ENCODE results near the gene PHYKPL. TPM values are rescaled to one million over a fixed set of nuclear protein-coding genes. Genes with fewer than 3 reads are reported as not detected.
A peak's percentile ranks its signal among the peaks of the same experiment; 100 is the strongest.

The PHYKPL gene
- total RNA-seq, 1 experiment from 2014 or later = 59.0 TPM

DNA sequence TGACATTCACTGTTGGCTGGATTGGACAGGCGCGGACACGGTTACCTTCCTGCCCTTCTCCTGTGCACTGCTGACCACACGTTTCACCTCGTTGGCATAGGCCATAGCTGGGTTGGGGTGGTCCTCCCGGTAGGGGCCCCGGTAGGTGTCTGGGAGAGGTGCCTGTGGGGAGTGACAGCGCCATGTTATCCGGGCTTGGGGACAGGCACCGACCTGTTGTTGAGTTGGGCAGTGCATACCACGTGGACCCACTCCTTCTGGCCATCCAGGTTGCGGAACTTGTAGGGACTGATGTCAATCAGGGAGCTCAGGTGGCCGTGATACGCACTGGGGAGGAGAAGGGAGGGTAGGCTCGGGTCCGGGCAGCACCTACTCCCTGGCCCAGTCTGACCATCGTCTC lies 8.2 kb downstream of the PHYKPL start:
- no peak for DNase-seq (ENCODE audit: low spot score)

DNA sequence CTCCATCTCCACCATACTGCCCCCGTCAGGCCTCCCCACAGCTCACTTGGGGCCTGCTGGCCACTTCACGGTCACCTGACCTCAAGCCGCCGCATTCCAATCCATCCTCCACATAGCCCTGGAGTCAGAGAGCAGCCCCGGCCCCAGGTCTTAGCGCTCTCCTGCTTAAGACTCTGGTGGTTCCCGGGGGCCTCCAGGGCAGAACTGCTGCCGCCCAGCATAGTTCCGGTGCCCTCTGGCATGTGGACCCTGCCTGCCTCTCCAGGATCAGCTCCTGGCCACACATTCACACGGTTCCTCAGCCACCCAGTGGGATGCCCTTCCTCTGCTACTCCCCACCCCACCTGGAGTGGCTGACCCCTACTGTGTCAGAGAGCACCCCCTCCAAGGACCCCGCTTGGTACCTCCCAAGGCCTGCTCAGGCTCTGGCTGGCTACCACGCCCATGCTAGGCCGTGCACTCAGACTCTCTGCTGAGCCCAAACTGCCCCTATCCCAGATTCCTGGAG lies 8.7 kb downstream of the PHYKPL start:
- DNase-seq (ENCODE audit: low spot score) = no peak

DNA sequence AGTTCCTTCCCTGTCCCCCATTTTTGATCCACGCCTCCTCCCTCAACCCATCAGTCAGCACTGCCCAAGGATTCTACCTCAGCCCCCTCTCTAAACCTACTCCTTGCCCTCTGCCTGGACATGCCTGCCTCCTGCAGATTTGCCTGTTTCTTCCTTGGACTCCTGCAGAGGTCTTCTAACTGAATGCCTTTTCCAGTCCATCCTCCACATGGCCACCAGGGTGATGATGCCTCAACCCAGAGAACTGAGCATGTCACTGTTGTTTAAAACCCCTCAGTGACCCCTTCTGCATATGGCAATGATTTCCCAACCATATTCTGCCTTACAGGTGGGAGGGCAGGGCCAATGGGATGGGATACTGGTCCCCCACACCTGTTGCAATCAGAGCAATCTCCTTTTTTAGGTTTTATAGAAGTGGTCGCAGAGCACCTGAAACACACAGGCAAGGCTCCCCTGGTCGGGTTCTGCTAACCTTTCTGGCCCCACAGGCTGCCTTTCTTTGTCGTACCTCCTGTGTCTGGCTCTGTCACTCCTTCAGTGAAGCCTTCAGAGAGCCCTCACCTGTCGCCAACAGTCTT lies 9.3 kb downstream of the PHYKPL start:
- no peak for DNase-seq (ENCODE audit: low spot score)

DNA sequence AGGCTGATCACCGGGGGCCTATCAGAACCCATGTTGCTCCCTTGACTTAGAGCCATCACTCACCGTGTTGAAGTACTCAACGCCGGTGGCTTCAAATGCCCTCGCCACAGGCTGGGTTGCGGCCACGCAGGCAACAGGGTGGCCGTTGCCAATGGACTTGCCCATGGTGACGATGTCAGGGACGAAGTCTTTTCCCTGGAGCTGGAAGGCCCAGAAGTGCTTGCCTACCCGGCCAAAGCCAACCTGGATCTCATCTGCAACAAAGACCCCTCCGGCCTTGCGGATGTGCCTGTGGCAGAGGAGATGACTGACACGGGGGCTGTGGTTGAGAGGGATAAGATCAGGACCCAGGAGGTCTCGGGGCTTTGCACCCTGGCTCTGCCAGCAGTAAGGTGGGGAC lies 10.3 kb downstream of the PHYKPL start:
- DNase-seq (ENCODE audit: low spot score) = no peak

DNA sequence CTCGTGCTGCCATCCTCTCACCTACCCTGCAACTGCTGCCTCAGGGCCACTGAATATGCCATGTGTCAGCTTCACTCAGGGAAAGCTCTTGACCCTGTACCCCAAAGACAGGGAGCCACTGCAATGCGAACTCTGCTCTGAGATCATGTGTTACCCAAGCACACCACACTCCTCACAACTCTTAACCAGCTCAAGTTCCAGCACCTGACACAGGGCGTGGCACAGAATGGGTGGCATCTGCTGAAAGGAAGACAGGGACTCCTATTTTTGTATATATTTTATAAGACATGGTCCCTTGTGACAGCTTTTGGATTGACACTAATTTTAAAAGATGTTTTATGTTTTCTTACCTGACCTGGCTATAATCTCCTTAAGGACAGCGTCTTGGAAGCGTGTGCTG lies 10.7 kb downstream of the PHYKPL start:
- no peak for DNase-seq (ENCODE audit: low spot score)

DNA sequence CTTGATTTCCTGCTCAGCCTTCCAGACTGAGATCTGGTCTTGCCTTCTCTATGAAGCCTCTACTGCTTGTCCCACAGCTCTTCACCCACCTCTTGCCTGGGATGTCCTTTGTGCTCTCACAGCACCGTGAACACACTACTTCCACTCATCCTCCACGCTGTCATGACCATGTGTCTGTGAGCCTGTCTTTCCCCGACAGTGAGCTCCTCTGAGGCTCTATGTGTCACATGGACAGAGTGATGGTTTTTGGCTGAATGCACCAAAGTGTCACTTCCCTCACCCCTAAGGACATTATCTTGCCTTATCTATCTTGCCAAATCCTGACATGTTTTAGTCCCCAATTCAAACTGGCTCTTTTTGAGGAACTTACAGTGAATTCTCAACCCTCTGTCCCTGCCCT lies 11.3 kb downstream of the PHYKPL start:
- DNase-seq (ENCODE audit: low spot score) = no peak

DNA sequence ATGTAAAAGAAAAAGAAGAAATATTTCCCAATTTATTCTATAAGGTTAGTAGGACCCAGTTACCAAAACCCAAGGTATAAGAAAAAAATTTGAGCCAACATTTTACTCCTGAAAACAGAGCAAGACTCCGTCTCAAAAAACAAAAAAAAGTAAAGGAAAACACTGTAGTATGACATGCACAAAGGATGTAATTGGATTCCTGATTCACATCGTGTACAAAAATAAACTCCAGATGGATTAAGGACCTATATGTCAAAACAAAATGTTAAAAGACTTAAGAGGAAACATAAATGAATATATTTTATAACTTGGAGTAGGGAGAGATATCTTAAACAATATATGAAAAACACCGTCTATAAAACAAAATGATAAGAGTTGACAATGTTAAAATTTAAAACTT lies 13.8 kb downstream of the PHYKPL start:
- no peak for DNase-seq (ENCODE audit: low spot score)

DNA sequence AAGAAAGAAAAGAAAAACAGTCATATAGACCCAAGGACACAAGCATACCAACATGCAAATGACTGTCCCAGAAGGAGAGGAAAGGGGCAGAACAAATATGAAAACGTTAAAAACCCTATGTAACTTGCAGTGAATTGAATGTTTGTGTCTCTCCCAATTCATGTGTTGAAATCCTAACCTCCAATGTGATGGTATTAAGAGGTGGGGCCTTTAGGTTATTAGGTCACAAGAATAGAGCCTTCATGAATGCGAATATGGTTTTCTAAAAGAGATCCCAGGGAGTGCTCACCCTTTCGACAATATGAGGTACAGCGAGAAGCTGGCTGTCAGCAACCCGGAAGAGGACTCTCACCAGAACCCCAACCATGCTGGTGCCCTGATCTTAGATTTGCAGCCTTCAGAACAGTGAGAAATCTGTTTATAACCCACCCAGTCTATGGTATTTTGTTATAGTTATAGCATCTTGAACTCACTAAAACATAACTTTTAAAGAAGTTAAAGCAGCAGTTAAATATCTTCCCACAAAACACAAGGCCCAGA lies 14.3 kb downstream of the PHYKPL start:
- no peak for DNase-seq (ENCODE audit: low spot score)

DNA sequence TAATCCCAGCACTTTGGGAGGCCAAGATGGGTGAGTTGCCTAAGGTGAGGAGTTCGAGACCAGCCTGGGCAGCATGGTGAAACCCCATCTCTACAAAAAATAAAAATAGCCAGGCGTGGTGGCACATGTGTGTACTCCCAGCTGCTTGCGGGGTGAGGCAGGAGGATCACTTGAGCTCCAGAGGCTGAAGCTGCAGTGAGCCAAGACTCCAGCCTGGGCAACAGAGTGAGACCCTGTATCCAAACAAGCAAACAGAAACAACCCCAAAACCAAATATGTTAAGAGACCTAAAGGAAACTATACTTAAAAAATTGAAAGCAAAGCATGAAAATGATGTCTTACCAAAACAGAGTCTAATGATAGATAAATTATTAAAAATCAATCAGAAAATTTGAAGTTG lies 15.8 kb downstream of the PHYKPL start:
- no peak for DNase-seq (ENCODE audit: low spot score)

DNA sequence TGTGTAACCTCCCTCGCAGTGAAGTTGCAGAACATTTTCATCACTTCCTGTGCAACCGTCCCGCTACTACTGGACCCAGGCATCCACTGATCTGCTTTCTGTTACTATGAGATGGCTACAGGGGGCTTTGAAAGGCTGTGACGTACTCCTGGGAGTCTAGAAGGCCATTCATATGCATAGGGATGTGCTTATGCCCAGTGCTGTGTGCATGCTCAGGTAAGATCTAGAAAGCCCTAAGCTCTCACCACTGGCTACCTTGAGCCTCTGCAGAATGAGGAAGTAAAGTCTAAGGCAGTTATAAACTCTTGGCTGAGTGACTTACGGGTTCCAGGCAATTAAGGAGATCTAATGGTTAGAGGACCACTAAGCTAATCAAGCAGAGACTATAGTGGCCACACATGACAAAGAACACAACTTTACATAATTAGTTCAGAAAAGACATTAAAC lies 16.5 kb downstream of the PHYKPL start:
- DNase-seq (ENCODE audit: low spot score) = no peak

DNA sequence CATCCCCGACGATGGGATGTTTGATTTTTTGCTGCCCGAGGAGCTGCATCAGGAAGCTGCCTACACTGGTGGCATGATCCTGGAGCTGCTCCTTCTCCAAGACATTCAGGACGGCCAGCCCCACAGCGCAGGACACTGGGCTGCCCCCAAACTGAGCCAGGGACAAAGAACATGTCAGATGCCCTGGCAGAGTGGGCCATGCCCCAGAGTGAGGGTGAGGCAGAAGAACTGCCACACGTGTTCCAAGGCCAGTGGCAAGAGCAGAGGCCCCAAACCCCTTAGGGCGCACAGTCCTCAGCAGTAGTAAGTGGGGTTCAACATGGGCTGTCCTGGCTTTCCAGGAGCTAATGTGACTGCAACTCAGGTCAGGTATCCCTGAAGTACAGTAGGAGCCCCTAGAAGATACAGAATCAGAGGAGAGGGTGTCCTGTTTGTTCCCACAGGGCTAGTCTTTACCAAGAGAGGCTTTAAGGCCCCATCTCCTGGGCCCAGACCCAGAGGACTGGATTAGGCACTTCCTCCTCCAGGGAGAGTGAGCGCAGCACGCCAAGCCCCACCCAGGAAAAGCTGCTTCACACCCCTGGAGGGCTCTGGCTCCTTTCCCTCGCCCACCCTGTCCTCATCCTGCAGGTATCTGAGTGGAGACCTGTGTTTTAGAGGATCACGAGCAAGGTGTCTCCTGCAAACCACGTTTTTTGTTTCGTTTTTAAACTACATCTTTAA lies 17.2 kb downstream of the PHYKPL start:
- DNase-seq (ENCODE audit: low spot score) = no peak

DNA sequence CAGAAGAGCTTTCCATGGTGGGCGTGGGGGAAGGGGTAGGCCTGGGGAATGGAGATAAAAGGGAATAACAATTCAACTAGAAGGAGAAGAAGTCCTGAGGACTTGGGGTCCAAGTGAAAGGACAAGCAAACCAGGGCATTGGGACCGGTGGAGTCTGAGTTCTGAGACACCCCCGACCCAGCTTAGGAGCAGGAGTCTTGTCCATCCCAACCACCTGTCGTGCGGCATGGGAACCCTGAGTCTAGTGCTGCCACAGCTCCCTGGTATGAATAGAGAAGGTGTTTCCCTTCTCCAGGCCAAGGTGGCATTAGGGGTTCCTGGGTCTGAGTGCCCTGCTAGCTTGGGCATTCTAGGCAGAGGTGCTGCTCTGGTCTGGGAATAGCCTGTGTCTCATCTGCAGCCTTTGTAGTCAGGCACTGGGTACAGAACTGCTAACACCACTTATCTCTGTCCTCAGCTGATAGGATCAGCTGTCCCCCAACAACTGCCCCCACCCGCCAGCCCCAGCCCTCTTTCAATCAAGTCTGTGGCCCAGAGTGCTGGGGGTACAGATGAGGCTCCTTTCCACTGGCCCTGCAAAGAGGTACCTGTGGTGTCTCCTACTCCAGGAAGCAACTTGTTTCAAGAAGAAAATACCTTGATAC lies 18.3 kb downstream of the PHYKPL start:
- no peak for DNase-seq (ENCODE audit: low spot score)

DNA sequence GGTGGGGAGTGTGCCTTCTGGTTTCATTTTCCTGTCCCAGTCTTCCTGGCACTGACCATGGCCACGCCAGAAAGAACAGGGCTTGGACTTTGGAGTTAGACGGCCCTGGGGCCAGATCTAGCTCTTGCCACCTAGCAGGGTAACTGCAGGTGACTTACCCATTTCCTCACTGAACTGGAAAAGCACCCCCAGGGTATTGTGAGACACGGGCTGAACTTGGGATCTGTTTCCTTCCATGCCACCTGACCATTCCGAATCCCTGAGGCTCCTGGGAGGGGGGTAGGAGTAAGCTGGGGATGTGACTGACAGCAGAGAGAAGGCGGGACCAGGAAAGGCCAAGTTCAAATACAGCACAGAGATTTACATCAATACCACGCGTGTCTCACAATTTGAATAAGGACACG lies 18.9 kb downstream of the PHYKPL start:
- DNase-seq (ENCODE audit: low spot score) = peak; percentile 35

DNA sequence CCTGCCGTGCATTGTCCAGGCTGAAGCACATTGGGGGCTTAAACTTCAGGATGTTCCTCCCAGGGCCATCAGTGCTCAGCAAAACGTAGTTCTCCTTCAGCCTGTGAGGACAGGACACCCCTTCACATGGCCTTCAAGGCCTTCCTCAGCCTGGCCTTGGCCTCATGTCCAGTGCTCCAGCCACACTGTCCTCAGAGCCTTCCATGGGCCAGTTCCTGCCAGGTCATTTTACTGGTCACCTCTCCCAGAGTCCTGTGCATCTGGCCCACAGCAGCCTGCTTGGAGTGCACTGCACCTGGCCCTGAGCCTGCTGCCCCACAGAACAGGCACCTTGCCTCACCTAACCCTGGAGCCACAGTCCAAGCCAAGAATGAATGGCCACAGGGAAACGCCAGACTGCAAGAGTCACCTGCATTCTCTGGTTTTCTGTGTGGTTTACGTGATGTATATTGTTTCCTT lies 19.6 kb downstream of the PHYKPL start:
- DNase-seq (ENCODE audit: low spot score) = no peak

DNA sequence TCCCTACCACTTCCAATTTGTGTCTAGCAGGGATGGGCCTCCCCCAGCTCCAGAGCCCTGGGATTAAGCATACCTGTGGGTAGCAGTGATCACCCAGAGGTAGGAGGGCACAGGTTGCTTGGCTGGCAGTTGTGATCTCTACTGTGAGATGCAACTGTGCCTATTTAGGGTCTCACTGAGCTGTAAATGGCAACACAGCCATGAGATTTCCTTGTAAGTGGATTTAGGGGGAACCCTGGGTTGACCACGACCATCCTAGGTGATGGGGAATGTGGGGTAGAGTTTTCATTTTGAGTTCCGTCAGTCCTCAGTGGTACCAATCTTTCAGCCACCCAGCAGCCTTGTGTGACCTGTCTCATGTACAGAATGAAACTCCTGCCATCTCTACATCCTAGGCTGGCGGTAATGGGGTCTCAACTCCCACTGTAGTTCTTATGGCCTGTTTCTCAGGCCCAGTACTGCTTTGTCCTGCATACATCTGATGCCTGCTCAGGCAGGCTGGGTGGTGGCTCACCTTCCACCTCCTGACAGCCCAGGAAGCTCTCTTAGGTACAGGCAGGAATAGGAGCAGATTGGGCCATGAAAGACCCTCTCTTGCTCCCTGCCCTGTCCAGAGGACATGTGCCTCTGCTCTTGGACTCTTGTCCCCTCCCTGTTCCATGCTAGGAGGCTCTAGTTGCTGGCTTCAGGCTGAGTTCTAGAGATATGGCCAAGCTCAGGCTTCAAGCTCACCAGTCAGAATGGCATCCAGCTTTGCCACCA lies 20.2 kb downstream of the PHYKPL start:
- DNase-seq (ENCODE audit: low spot score) = no peak

DNA sequence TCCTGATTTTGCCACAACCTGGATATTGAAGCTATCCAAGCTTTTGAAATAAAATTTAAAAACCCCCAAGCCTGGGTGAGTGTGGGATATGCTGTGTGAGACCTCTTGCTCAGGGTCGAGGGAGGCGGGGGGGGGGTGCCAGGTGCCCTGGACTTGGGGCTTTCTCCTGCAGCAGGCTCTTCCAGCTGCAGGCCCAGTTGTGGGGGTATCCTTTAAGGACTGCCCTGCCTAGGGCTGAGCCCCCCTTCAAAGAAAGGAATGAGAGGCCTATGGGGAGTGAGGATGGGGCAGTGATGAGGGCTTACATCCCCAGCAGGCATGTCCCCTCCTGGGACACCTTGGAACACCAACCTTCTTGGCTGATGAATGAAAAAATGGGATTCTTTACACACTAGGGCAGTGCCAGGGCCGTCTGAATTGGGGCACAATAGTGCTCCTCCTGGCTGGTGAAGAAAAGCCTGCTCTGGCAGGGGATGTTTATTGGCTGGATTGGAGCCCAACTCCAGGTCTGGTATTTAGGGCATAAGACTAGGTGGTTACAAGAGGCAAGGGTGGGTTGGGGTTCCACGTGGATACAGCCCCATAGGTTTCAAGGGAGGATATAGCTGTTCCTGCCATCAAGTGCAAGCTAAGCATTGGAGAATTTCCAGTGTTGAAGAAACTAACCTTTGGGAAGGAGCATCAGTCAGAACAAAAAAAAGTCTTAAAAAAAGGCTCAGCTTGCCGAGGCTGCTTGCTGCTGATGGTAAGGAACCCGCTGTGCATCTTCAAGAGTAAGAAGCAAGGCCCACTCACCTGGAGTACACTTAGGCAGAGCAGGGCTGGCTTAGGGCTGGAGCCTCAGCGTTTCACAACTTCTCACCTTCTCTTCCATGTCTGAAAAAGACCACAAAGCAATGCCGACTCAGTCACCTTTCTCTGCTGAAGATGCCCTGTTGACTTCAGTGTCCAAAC lies 21.2 kb downstream of the PHYKPL start:
- DNase-seq (ENCODE audit: low spot score) = peak; percentile 28

DNA sequence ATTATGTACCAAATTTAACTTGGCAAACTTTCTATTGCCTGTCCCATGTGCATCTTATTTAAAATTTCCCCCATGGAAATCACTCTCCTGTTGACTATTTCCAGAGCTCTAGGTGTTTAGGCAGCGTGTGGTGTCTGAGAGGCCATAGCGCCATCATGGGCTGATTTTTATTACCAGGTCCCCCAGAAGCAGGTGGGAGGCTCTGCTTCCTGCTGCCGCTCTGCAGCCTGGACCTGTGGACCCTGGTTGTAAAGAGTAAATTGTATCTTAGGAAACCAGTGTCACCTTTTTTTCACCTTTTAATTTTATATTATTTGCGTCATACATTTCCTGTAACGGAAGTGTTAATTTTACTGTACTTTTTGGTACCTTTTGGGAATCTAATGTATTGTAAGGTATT lies 21.9 kb downstream of the PHYKPL start:
- DNase-seq (ENCODE audit: low spot score) = no peak

DNA sequence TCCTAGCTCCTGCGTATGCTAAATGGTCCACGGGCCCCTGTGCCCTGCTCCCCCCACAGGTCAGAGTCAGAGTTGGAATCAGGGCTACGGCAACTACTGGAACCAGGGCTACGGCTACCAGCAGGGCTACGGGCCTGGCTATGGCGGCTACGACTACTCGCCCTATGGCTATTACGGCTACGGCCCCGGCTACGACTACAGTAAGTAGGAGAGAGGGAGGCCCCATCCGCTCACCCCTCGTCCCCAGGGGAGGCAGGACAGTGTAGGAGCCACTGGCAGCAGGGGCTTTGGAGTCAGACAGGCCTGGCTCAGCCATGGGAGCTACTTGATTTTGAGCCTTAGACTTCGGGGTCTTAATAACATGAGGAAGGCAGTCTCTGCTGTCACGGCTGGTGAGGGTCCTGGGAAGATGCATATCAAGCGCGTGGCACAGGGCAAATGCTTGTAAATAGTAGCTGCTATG lies 22.5 kb downstream of the PHYKPL start:
- no peak for DNase-seq (ENCODE audit: low spot score)

DNA sequence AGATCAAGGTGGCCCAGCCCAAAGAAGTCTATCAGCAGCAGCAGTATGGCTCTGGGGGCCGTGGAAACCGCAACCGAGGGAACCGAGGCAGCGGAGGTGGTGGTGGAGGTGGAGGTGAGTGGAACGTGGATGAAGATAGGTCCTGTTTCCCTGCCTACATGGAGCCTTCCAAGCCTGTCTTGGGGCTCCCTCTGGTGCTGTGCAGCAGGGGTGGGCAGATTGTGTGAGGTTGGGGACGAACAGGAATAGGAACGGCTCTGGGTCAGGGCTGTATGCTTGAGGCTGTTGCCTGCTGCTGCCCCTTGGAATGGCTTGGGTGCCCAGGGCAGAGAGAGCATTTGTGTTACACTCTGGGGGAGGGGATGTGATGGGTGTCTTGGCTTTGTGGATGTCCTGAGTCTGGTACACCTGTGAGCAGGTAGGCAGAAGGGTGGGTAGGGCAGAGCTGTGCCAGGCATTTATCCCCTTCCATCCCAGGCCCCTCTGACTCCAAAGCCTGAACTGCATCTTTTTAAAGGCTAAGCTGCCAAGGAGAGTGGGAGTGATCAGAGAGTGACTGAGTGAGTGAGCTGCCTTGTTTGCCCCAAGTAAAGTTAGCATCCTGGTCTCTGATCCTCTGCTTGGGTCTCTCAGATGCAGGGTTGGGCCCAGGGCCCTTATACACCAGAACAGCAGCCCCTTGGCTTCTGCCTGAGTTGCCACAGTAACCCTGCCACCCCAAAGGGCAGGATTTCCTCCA lies 23.1 kb downstream of the PHYKPL start:
- DNase-seq (ENCODE audit: low spot score) = no peak

All from HT-29 (cell line).